ENCODE measurements around the gene CD81.

The CD81 gene

DNA sequence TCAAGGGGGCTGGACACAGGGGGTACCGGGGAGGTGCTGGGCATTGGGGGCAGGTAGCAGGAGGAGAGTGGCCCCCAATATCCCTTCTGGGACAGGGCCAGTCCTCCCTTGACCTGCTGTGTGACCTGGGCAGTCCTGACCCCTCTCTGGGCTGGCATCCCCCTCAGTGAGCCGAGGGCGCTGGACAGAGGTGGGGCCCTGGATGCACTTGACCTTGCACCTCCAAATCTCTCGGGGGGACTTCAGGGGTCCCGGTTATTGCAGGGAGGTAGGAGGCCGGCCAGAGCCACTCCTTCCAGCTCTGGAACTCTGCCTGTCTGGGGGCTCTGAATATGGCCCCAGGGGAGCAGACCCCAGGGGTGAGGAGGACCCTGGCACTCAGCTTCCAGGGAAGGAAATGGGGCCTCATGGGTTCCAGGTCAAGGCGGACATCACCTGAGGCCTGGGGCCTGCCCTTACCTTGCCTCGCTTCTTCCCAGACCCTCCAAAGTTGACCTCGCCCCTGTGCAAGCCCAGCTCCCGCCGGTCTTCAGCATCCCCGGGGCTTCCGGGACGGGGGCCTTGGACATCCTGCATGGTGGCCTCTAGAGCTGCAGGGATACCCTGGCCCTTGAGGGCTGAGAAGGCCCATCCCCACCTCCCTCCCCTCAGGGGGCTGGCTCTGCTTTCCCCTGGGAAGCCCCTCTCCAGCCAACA, 45.5 kb downstream of the CD81 start:
- DNase-seq: no peak

DNA sequence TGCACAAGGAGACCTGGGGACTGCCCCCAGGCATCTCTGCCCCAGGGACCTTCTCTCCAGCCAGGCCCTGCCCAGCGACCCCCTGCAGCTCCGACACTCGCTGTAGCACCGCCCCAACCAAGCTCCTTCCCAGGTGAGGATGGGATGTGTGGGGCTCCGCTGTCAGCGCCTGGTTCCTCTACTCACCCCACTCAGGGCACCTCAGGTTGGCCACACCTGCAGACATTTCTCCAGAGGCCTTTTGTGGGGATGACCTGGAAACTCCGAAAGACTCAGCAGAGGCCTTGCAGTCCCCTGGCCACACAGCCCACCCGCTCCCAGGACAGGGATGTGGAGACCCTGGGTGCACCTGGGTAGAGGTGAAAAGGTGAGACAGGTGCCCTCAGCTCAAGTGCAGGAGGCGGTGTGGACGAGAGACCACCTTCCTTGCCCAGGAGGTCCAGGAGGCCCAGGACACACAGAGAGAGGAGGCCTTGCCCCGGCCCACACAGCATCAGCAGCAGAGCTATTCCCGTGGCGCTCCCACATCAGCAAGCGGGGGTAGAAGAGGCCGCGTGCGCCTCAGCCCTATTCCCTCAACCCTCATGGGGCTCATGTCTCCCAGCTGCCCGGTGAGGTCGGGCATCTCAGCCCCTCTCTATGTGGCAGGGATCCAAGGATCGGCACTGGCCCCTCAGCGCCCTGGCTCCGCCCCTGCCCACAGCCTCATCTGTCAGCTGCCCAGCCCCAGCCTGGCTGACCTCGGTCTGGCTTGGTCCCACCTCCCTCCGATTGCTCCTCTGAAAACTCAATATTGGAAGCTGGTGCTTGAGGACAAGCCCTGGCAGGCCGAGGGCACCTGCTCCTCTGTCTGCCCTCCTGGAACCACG, 46.3 kb downstream of the CD81 start:
- no peak for DNase-seq

- no peak for DNase-seq
Observed at GRCh38 chr11:2424811-2425495, 47.8 kb downstream of the CD81 start.

DNA sequence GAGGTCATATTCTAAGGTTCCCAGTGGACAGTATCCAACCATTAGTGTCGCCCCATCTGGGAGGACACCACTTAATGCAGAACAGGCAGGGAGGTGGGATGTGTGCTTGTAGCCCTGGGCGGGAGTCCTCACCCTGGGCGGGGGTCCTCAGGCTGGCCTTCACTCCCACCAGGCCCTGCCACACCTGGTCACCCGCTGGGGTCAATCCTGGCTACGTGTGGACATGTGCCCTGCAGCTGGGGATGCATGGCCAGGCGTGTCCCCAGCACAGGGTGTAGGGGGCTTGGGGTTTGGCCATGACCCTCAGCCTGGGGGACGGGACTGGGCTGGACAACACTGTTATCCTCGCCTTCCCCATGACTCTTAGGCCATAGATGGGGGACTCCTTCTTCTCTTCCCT, 48.4 kb downstream of the CD81 start:
- DNase-seq: no peak

- DNase-seq: no peak
Observed at GRCh38 chr11:2426221-2426620, 49.1 kb downstream of the CD81 start.

DNA sequence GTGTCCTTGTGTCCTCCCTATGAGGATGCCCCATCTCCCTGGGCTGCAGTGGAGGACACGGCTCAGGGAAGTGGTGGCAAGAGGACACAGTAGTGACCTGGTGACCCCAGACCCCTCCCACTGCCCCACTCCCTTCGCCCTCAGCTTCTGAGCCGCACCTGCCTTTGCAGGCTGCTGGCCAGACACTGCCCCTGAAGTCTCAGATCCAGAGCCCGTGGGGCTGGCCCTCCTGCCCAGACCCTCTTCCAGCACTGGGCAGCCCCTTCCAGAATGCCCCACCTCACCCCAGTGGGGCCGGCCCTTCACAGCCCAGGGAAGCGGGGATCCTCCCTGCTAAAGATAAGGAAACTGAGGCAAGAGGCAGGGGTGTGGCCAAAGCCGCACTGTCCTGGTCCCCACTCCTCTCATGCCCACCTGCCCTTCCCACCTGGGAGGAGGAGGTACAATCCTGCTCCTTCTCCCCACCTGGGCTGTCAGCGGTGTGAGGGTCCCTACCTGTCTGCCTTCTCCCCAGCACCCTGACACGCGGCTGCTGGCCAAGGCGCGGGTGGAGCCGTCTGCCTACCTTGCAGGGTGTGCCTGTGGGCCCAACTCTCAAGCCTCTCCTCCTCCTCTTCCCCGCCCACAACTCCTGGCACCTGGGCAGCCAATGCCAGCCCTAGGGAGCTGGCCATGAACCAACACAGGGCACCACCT, 49.9 kb downstream of the CD81 start:
- DNase-seq: no peak

- DNase-seq: no peak
Observed at GRCh38 chr11:2427721-2428321, 50.7 kb downstream of the CD81 start.

GRCh38 chr11:2428322-2428795, 51.2 kb downstream of the CD81 start:
- peak; percentile 50 for DNase-seq

DNA sequence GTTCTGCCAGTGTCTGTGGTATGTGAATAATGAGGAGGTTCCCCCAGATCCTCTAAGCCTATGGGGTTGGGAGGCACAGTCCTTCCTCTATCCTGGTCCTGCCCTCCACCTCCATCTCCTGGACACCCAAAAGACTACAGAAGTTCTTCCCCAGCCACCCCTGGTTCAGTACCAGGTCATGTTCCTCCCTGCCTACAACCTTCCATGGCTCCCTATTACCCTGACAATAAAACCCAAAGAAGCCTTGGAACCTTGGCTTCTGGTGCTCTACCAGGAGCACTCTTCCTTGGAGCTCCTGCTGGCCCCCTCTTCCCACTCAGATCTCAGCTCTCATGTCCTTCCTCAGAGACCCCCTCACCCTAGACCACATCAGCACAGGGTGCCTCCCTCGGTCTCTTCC, 54.3 kb downstream of the CD81 start:
- DNase-seq: no peak

DNA sequence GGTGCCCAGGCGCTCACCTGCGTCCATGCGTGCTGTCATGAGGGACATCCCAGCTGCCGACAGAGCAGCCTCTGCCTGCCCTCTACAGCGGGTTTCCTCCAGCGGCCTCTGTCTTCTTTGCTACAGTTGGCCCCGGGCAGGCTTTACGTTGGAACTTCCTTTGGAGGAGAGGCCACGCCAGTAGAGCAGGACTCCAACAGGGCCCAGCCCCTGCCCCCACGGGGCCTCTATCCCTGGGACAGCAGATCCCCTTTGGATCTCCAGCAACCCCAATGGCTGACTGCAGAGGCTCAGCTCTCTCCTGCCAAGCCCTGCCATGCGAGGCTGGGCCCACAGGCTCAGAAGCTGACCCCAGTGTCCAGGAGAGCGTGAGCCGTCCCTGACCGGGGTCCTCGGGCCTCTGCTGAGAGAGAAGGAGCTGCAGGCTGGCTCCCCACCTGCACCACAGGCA, 55.1 kb downstream of the CD81 start:
- no peak for DNase-seq

- no peak for DNase-seq
Observed at GRCh38 chr11:2432628-2433071, 55.5 kb downstream of the CD81 start.

- DNase-seq: no peak
Observed at GRCh38 chr11:2433106-2433925, 56.2 kb downstream of the CD81 start.

GRCh38 chr11:2434008-2434407, 56.9 kb downstream of the CD81 start:
- no peak for DNase-seq

DNA sequence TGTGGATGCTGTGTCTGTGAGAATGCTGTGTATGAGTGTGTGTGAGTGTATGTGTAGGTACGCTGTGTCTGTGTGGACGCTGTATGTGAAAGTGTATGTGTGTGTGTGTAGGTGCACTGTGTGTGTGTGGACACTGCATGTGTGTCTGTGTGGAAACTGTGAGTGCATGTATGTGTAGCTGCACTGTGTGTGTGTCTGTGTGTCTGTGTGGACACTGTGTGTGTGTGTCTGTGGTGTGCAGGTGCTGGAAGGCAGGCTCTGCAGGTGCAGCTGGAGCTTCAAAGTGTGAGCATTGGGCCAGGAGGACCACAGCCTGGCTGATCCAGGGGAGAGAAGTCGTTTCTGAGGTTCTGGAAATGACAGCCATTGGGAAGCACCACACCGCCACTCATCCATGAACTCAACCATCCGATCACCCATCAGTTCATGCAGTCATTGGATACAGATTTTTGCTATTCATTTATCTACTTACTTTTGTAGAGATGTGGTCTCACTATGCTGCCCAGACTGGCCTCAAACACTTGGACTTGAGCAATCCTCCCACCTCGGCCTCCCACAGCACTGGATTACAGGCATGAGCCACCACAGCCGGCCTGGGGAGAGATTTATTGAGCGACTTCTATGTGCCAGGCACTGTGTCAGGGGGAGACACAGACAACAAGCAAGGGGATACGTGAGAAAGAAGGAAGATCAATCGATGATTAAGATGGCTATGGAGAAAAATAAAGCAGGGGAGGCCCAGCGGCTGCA, 57.6 kb downstream of the CD81 start:
- no peak for DNase-seq

DNA sequence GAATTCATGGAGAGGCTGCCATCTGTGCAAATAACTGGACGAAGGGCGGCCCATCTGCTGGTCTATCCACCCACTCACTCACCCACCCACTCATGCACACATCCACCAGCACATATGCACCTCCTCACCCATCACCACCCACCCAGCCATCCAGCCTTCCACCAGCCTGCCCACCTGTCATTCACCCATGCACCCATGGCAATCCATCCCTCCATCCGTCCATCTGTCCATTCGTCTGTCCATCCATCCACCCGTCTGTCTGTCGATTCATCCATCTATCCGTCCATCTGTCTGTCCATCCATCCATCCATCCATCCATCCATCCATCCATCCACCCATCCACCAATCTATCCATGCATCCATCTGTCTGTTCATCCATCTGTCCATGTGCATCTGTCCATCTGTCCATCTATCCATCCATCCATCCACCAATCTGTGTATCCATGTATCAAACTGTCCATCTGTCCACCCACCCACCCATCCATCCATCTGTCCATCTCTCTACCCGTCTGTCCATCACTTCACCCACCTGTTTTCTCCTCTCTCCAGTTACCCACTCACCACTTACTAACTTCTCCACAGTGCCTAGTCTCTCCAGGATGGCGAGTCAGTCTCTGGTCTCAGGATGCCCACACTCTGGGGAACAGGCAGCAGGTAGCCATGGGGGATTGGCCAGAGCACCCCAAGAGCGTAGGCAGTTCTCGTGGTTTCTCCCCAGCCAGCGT, 58.3 kb downstream of the CD81 start:
- DNase-seq: no peak

- no peak for DNase-seq
Observed at GRCh38 chr11:2436013-2436520, 59.0 kb downstream of the CD81 start.

DNA sequence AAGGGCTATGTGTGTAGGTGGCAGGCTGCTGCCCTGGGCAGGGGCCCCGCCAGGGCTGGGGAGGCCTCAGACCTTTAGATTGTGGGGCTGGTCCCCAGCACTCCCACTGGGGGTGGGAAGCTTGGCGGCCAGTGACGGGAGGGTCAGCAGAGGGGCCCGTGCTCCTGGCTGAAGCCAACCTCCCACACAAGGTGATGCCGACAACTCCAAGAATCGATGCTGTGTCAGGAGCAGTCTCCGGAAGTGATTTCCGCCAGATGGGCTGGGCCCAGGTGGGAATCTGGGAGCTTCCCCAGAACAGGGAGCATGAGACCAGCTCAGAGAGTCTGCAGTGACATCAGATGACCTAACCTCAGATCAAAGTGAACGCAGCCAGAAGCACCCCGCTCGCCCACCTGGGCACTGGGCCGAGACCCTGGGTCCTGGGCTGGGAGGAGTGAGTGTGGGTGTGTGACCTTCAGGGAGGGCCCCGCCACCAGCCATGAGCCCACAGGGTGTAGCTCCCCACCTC, 59.5 kb downstream of the CD81 start:
- no peak for DNase-seq

- no peak for DNase-seq
Observed at GRCh38 chr11:2437516-2437915, 60.4 kb downstream of the CD81 start.

DNA sequence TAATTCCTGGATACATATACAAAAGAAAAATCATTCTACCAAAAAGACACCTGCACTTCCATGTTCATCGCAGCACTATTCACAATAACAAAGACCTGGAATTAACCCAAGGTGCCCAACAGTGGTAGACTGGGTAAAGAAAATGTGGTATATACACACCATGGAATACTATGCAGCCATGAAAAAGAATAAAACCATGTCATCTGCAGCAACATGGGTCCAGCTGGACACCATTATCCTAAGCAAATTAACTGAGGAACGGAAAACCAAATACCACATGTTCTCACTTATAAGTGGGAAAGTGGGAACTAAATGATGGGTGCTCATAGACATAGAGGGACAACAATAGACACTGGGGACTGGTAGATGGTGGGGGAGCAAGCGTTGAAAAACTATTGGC, 62.7 kb downstream of the CD81 start:
- DNase-seq: no peak

GRCh38 chr11:2440646-2441045, 63.5 kb downstream of the CD81 start:
- no peak for DNase-seq
